ENCODE results near the gene CLASRP.

The CLASRP gene

DNA sequence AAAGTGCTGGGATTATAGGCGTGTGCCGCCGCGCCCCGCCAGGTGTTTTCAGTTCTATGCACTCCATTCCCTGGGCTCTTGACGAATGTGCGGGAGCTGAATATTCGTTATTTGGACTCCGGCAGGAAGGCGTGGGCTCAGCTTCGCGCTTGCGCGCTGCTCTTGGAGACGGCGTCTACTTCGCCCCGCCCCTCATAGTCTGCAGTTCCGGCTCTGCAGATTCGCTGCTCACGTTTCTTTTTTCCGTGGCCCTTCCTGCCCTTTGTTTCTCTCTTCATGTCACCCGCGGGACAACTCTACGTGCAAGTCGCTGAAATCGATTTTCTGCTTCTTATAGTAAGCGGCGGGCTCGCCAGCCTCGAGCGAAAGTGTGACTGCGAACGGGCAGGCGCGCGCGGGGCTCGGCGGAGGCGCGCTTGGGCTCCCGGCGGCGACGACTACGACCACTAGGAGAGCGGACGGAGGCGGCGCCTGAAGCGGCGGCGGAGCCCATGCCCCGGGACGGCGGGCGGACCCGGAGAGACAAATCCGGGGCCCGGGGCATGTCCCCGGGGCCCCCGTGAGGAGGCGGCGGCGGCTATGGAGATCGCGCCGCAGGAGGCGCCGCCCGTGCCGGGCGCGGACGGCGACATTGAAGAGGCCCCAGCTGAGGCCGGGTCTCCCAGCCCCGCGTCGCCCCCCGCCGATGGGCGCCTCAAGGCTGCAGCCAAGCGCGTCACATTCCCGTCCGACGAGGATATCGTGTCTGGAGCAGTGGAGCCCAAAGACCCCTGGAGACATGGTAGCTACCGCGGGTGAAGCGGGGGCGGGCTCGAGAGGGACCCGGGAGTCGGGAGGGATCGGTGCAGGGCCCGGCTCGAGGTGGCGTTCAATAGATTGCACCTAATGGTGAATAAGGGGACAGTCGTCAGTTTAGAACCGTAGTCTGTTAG is 54.2 kb downstream of the CLASRP start, which contains the start of gene PPP1R37:
PPP1R37 (plus strand) TSS at position 433 of the 932 bp plus-strand sequence; CDS start at position 580, 147 bp downstream.
- Histone ChIP-seq H3K4me1 (peaks cover 12% of the 10 kb centered on the region), H3K36me3 (replicated peaks) (peaks cover 37% of the 10 kb centered on the region), H3K9me3 (no peaks in the 10 kb centered on the region), H3K27me3 (ENCODE audit: low read depth) (no peaks in the 10 kb centered on the region), H3K4me3 (peak within 1 kb of the TSS; percentile 82)
- in situ Hi-C loops (cut with MboI; ENCODE audit: low sequenced_read_pairs) = no loop called here
- DNase-seq (ENCODE audit: low spot score in 2 of 2) = peak; percentile 96

DNA sequence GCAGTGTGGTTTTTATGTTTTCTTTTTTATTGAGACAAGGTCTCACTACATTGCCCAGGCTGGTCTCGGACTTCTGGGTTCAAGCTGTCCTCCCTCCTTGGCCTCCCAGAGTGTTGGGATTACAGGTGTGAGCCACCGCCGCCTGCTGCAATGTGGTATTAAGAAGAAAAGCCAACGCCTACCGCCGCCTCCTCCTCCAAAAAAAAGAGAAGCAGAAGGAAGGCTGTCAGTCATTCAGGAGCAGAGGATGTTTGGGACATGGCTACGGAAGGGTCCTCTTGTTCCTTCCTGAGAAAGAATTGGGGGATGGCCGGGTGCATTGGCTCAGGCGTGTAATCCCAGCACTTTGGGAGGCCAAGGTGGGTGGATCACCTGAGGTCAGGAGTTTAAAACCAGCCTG is 55.3 kb downstream of the CLASRP start:
- H3K4me1 ChIP-seq = peaks cover 12% of the 10 kb centered on the region
- in situ Hi-C loops (cut with MboI; ENCODE audit: low sequenced_read_pairs) = no loop called here
- no peak for DNase-seq (ENCODE audit: low spot score in 2 of 2)
- H3K9me3 ChIP-seq = no peaks in the 10 kb centered on the region
- no peaks in the 10 kb centered on the region for H3K27me3 ChIP-seq (ENCODE audit: low read depth)
- H3K4me3 ChIP-seq = peak overlapping the region; percentile 82
- peaks cover 30% of the 10 kb centered on the region for H3K36me3 ChIP-seq (replicated peaks)

DNA sequence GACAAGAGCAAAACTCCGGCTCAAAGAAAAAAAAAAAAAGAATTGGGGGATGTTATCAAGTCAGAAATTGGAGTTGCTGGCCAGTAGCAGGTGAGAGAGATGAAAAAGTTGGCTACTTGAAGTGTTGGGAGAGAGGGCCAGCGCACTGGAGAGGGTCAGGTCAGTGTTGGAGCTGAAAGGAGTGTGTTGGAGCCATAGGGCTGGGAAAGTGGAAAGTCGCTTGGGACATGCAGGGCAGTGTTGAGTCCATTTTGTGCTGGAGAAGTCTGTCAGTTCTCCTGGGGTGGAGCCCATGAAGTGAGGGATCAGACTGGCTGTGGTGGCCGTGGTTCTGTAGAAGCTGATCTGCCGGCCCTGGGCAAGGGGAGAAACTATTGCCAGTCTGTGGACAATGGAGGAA is 55.9 kb downstream of the CLASRP start:
- H3K4me3 ChIP-seq = peak overlapping the region; percentile 82; the same call in 1 of the 2 replicates
- in situ Hi-C loops (cut with MboI; ENCODE audit: low sequenced_read_pairs) = no loop called here
- no peaks in the 10 kb centered on the region for H3K27me3 ChIP-seq (ENCODE audit: low read depth)
- no peaks in the 10 kb centered on the region for H3K9me3 ChIP-seq
- DNase-seq (ENCODE audit: low spot score in 2 of 2) = no peak
- H3K4me1 ChIP-seq = peaks cover 12% of the 10 kb centered on the region
- H3K36me3 ChIP-seq (replicated peaks) = peaks cover 28% of the 10 kb centered on the region

- Histone ChIP-seq H3K4me3 (no peak overlapping the region), H3K4me1 (peaks cover 12% of the 10 kb centered on the region), H3K36me3 (replicated peaks) (peaks cover 20% of the 10 kb centered on the region), H3K27me3 (ENCODE audit: low read depth) (no peaks in the 10 kb centered on the region), H3K9me3 (no peaks in the 10 kb centered on the region)
- in situ Hi-C loops (cut with MboI; ENCODE audit: low sequenced_read_pairs) = no loop called here
- no peak for DNase-seq (ENCODE audit: low spot score in 2 of 2)
Measured at GRCh38 chr19:45095496-45096413, 56.9 kb downstream of the CLASRP start.

DNA sequence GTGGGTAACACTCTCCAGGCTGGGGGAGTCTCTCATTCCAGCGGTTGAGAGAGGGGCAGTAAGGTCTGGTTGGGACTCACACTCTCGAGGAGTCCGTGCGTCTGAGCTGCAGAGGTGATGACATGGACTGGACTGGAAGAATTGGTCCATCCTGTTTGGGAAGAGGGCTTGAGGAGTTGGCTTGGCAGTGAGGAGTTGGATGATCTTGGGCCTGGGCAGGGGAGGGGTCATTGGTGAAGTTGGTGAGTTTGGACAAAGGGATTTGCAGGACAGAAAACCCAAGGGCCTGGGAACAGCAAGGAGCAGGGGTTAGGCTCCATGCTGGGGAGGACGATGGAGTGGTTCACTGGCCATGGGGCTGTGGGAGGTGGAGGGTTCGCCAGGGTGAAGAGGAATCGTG is 57.9 kb downstream of the CLASRP start:
- peaks cover 10% of the 10 kb centered on the region for H3K4me1 ChIP-seq
- no peaks in the 10 kb centered on the region for H3K27me3 ChIP-seq (ENCODE audit: low read depth)
- H3K4me3 ChIP-seq = no peak overlapping the region
- DNase-seq (ENCODE audit: low spot score in 2 of 2) = no peak
- peaks cover 15% of the 10 kb centered on the region for H3K36me3 ChIP-seq (replicated peaks)
- H3K9me3 ChIP-seq = no peaks in the 10 kb centered on the region
- in situ Hi-C loops (cut with MboI; ENCODE audit: low sequenced_read_pairs) = no loop called here

GRCh38 chr19:45097450-45097775 is 58.6 kb downstream of the CLASRP start:
- Histone ChIP-seq H3K4me1 (peaks cover 10% of the 10 kb centered on the region), H3K4me3 (no peak overlapping the region), H3K27me3 (ENCODE audit: low read depth) (no peaks in the 10 kb centered on the region), H3K9me3 (no peaks in the 10 kb centered on the region), H3K36me3 (replicated peaks) (peaks cover 15% of the 10 kb centered on the region)
- DNase-seq (ENCODE audit: low spot score in 2 of 2) = no peak
- in situ Hi-C loops (cut with MboI; ENCODE audit: low sequenced_read_pairs) = no loop called here

- Histone ChIP-seq H3K27me3 (ENCODE audit: low read depth) (no peaks in the 10 kb centered on the region), H3K4me1 (peaks cover 10% of the 10 kb centered on the region), H3K36me3 (replicated peaks) (peaks cover 15% of the 10 kb centered on the region), H3K9me3 (no peaks in the 10 kb centered on the region), H3K4me3 (no peak overlapping the region)
- in situ Hi-C loops (cut with MboI; ENCODE audit: low sequenced_read_pairs) = no loop called here
- DNase-seq (ENCODE audit: low spot score in 2 of 2) = no peak
Measured at GRCh38 chr19:45097776-45098520, 59.1 kb downstream of the CLASRP start.

- H3K9me3 ChIP-seq = no peaks in the 10 kb centered on the region
- in situ Hi-C loops (cut with MboI; ENCODE audit: low sequenced_read_pairs) = no loop called here
- H3K27me3 ChIP-seq (ENCODE audit: low read depth) = no peaks in the 10 kb centered on the region
- no peak for DNase-seq (ENCODE audit: low spot score in 2 of 2)
- H3K36me3 ChIP-seq (replicated peaks) = peaks cover 15% of the 10 kb centered on the region
- H3K4me1 ChIP-seq = peaks cover 10% of the 10 kb centered on the region
- no peak overlapping the region for H3K4me3 ChIP-seq
Measured at GRCh38 chr19:45098521-45099466, 59.9 kb downstream of the CLASRP start.

DNA sequence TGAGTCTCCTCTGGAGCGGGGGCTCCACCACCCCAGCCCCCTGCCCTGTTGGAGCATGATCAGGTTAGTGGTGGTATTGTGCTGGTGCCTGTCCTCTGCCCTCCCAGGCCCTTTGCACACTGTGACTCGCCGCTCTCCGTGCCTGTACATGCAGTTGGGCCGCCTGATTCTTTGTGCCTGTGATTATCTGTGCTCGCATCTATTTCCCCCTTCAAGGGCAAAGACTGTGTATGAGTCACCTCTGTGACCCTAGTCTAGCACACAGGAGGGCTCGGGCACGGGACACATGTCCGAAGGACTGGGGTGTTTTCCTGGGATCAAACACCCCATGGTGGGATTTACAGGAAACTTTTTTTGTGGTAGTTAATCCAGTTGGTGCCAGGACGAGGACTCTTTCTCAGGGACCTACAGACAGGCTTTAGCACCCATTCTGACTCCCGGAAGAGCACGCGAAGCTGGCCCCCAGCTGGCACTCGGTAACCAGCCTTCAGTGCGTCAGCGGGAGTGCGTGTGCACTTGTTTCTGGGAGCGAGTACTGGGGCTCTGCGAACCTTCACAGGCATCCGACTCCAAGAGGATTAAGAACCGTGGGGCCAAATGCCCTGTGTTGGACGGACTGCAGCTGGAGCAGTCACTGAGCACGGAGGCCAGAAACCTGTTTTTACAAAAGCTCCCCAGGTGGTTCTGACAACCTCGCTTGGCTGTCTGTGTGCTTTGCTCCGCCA is 60.8 kb downstream of the CLASRP start:
- no peaks in the 10 kb centered on the region for H3K27me3 ChIP-seq (ENCODE audit: low read depth)
- no peak overlapping the region for H3K4me3 ChIP-seq
- DNase-seq (ENCODE audit: low spot score in 2 of 2) = no peak
- H3K4me1 ChIP-seq = peaks cover 2% of the 10 kb centered on the region; the same call in 1 of the 2 replicates
- H3K9me3 ChIP-seq = no peaks in the 10 kb centered on the region
- in situ Hi-C loops (cut with MboI; ENCODE audit: low sequenced_read_pairs) = no loop called here
- H3K36me3 ChIP-seq (replicated peaks) = peaks cover 12% of the 10 kb centered on the region

DNA sequence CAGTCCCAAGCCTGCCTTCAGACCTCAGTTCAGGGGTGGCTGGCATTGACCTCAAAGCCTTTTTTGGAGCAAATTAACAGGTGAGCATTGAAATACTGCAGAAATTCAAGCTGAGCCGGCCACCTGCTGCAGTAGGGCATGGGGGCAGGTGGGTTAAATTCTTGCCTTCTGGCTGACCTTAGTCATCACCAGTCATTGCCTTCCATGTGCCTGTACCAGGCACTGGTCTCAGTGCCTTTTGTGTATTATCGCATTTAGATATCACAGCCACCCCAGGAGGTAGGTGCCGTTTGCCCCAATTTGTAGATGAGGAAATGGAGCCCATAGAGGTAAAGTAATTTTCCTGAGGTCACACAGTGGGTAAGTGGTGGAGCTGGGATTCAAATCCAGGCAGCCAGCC is 61.4 kb downstream of the CLASRP start:
- Histone ChIP-seq H3K27me3 (ENCODE audit: low read depth) (no peaks in the 10 kb centered on the region), H3K9me3 (no peaks in the 10 kb centered on the region), H3K4me1 (no peaks in the 10 kb centered on the region), H3K36me3 (replicated peaks) (peaks cover 6% of the 10 kb centered on the region), H3K4me3 (no peak overlapping the region)
- DNase-seq (ENCODE audit: low spot score in 2 of 2) = no peak
- in situ Hi-C loops (cut with MboI; ENCODE audit: low sequenced_read_pairs) = no loop called here

DNA sequence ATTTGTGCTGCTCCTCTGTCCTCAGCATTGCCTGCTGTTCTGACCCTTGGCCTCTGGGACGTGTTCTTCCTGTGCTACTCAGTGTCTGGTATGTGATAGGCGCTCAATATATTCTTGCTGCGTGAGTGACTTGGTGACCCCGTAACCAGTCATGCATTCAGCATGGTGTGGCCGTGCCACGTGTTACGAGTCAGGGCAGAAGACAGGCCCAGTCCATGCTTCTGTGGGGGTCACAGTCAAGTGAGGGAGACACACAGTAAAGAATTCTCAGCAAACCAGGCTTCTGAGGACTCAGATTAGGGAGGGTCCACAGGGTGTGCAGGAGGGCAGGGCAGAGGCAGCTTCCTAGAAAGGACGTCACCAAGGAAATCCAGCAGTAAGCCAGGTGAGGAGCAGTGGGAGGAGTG is 62.0 kb downstream of the CLASRP start:
- H3K36me3 ChIP-seq (replicated peaks) = peaks cover 4% of the 10 kb centered on the region; the same call in 1 of the 2 replicates
- H3K4me3 ChIP-seq = no peak overlapping the region
- H3K9me3 ChIP-seq = no peaks in the 10 kb centered on the region
- H3K4me1 ChIP-seq = no peaks in the 10 kb centered on the region
- no peak for DNase-seq (ENCODE audit: low spot score in 2 of 2)
- in situ Hi-C loops (cut with MboI; ENCODE audit: low sequenced_read_pairs) = no loop called here
- H3K27me3 ChIP-seq (ENCODE audit: low read depth) = no peaks in the 10 kb centered on the region

GRCh38 chr19:45101806-45102205 is 63.0 kb downstream of the CLASRP start:
- Histone ChIP-seq H3K9me3 (no peaks in the 10 kb centered on the region), H3K36me3 (replicated peaks) (peaks cover 4% of the 10 kb centered on the region; the same call in 1 of the 2 replicates), H3K4me1 (no peaks in the 10 kb centered on the region), H3K27me3 (ENCODE audit: low read depth) (no peaks in the 10 kb centered on the region), H3K4me3 (no peak overlapping the region)
- in situ Hi-C loops (cut with MboI; ENCODE audit: low sequenced_read_pairs) = no loop called here
- no peak for DNase-seq (ENCODE audit: low spot score in 2 of 2)
